ENCODE results near the gene DGKI. TPM values are rescaled to one million over a fixed set of nuclear protein-coding genes. Genes with fewer than 3 reads are reported as not detected.

DGKI gene
- total and polyA plus RNA-seq, 2 experiments from 2014 or later, result 0.16 to 1.0 TPM

DNA sequence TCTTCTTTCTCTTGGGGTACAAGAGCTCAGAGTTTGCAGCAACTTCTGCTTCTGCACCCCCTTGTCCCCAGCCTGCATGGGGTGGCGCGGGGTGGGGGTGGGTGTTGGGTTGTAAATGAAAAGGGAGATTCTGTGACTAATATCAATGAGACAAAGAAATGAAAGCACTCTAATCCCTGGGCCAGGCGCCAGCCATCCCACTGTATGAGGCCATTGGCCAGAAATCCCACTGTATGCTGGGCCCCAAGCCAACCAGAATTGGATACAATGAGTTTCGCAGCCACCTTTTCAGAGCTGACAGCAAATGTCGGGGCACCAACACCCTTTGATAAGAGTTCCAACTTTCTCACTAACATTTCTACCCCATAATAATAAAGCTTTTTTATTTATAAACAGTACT is 492.4 kb downstream of the DGKI start:
- no peak for ATAC-seq
- Mint-ChIP-seq H3K27me3 (ENCODE audit: insufficient read depth, low read depth, poor library complexity) (peaks cover 3% of the 10 kb centered on the region), H3K4me3 (no peak overlapping the region), H3K27ac (no peak overlapping the region), H3K4me1 (no peaks in the 10 kb centered on the region), H3K9me3 (peaks cover 35% of the 10 kb centered on the region), H3K36me3 (ENCODE audit: low read depth) (peaks cover 14% of the 10 kb centered on the region; the same call in 2 of the 3 replicates)
- Histone ChIP-seq H3K27me3 (ENCODE audit: insufficient read depth) (no peaks in the 10 kb centered on the region), H2AFZ (no peak overlapping the region), H3K4me2 (no peak overlapping the region), H3K4me3 (no peak overlapping the region), H3F3A (replicated peaks; ENCODE audit: low read depth) (no peaks in the 10 kb centered on the region), H3K79me2 (replicated peaks; ENCODE audit: insufficient read depth) (no peaks in the 10 kb centered on the region), H3K36me3 (ENCODE audit: insufficient read depth) (peaks cover 9% of the 10 kb centered on the region; the same call in 1 of the 2 replicates), H4K20me1 (replicated peaks; ENCODE audit: insufficient read depth) (no peaks in the 10 kb centered on the region), H3K4me1 (ENCODE audit: insufficient read depth) (no peaks in the 10 kb centered on the region), H3K9me2 (ENCODE audit: insufficient read depth) (no peaks in the 10 kb centered on the region), H3K27ac (ENCODE audit: low read depth) (no peak overlapping the region)
- TF ChIP-seq, protein P1, sequence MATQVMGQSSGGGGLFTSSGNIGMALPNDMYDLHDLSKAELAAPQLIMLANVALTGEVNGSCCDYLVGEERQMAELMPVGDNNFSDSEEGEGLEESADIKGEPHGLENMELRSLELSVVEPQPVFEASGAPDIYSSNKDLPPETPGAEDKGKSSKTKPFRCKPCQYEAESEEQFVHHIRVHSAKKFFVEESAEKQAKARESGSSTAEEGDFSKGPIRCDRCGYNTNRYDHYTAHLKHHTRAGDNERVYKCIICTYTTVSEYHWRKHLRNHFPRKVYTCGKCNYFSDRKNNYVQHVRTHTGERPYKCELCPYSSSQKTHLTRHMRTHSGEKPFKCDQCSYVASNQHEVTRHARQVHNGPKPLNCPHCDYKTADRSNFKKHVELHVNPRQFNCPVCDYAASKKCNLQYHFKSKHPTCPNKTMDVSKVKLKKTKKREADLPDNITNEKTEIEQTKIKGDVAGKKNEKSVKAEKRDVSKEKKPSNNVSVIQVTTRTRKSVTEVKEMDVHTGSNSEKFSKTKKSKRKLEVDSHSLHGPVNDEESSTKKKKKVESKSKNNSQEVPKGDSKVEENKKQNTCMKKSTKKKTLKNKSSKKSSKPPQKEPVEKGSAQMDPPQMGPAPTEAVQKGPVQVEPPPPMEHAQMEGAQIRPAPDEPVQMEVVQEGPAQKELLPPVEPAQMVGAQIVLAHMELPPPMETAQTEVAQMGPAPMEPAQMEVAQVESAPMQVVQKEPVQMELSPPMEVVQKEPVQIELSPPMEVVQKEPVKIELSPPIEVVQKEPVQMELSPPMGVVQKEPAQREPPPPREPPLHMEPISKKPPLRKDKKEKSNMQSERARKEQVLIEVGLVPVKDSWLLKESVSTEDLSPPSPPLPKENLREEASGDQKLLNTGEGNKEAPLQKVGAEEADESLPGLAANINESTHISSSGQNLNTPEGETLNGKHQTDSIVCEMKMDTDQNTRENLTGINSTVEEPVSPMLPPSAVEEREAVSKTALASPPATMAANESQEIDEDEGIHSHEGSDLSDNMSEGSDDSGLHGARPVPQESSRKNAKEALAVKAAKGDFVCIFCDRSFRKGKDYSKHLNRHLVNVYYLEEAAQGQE (IDR thresholded peaks at IDR 0.05; ENCODE audit: unreplicated experiment), result no peak
- no peak for TF ChIP-seq POLR2AphosphoS5 (IDR thresholded peaks at IDR 0.05; ENCODE audit: low read depth)
- DNase-seq (ENCODE audit: low spot score), result no peak

DNA sequence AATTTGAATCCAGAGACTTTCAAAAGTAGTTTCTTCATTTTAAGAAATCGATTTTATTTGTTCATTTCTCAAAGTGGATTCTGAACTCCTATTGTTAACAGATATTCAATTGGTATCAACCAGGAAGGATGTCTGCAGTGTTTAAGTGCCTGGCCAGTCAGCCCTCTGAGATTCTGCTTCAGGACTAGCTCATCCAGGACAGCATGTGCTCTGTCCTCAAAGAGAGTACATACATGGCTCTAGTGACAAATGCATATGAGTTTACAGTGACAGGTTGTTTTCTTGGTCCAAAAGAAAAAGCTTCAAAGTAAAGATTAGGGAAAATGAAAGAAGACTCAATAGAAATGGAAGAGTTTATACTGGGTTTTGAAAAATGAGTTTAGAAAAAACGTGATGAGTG is 494.8 kb downstream of the DGKI start:
- H3K36me3 ChIP-seq (ENCODE audit: insufficient read depth), result peaks cover 5% of the 10 kb centered on the region; the same call in 1 of the 2 replicates
- H3K4me2 ChIP-seq, result no peak overlapping the region
- no peak for DNase-seq (ENCODE audit: low spot score)
- H2AFZ ChIP-seq, result no peak overlapping the region
- Mint-ChIP-seq H3K36me3 (ENCODE audit: low read depth) (peaks cover 1% of the 10 kb centered on the region; the same call in 2 of the 3 replicates), H3K27ac (no peak overlapping the region), H3K4me1 (peaks cover 4% of the 10 kb centered on the region), H3K27me3 (ENCODE audit: insufficient read depth, low read depth, poor library complexity) (peaks cover 3% of the 10 kb centered on the region), H3K4me3 (no peak overlapping the region), H3K9me3 (peaks cover 13% of the 10 kb centered on the region; the same call in 2 of the 3 replicates)
- H3K9me2 ChIP-seq (ENCODE audit: insufficient read depth), result no peaks in the 10 kb centered on the region
- H3K4me3 ChIP-seq, result no peak overlapping the region
- H3K27ac ChIP-seq (ENCODE audit: low read depth), result no peak overlapping the region
- H3K4me1 ChIP-seq (ENCODE audit: insufficient read depth), result no peaks in the 10 kb centered on the region
- H3K27me3 ChIP-seq (ENCODE audit: insufficient read depth), result no peaks in the 10 kb centered on the region
- no peaks in the 10 kb centered on the region for H4K20me1 ChIP-seq (replicated peaks; ENCODE audit: insufficient read depth)
- H3F3A ChIP-seq (replicated peaks; ENCODE audit: low read depth), result no peaks in the 10 kb centered on the region
- ATAC-seq, result no peak
- no peaks in the 10 kb centered on the region for H3K79me2 ChIP-seq (replicated peaks; ENCODE audit: insufficient read depth)
- TF ChIP-seq CREB1 (CRISPR knock-in tag; IDR thresholded peaks at IDR 0.05; ENCODE audit: low read depth) (no peak), ZNF114 (CRISPR knock-in tag; IDR thresholded peaks at IDR 0.05) (no peak), EZH2 (IDR thresholded peaks at IDR 0.05; ENCODE audit: low read depth, unreplicated experiment) (no peak), EZH2phosphoT487 (IDR thresholded peaks at IDR 0.05; ENCODE audit: unreplicated experiment) (no peak), POLR2AphosphoS5 (IDR thresholded peaks at IDR 0.05; ENCODE audit: low read depth) (no peak)
- TF ChIP-seq, protein P2, sequence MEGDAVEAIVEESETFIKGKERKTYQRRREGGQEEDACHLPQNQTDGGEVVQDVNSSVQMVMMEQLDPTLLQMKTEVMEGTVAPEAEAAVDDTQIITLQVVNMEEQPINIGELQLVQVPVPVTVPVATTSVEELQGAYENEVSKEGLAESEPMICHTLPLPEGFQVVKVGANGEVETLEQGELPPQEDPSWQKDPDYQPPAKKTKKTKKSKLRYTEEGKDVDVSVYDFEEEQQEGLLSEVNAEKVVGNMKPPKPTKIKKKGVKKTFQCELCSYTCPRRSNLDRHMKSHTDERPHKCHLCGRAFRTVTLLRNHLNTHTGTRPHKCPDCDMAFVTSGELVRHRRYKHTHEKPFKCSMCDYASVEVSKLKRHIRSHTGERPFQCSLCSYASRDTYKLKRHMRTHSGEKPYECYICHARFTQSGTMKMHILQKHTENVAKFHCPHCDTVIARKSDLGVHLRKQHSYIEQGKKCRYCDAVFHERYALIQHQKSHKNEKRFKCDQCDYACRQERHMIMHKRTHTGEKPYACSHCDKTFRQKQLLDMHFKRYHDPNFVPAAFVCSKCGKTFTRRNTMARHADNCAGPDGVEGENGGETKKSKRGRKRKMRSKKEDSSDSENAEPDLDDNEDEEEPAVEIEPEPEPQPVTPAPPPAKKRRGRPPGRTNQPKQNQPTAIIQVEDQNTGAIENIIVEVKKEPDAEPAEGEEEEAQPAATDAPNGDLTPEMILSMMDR (conservative IDR thresholded peaks at IDR 0.05; ENCODE audit: low read depth in 2 of 2), result no peak
- TF ChIP-seq, protein P1 (IDR thresholded peaks at IDR 0.05; ENCODE audit: unreplicated experiment), result no peak
- TF ChIP-seq, protein P3, sequence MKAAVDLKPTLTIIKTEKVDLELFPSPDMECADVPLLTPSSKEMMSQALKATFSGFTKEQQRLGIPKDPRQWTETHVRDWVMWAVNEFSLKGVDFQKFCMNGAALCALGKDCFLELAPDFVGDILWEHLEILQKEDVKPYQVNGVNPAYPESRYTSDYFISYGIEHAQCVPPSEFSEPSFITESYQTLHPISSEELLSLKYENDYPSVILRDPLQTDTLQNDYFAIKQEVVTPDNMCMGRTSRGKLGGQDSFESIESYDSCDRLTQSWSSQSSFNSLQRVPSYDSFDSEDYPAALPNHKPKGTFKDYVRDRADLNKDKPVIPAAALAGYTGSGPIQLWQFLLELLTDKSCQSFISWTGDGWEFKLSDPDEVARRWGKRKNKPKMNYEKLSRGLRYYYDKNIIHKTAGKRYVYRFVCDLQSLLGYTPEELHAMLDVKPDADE (IDR thresholded peaks at IDR 0.05), result no peak

Measured in GM23338 (cell line).